Esophagus muscularis mucosa (tissue), 4 donors: ENCODE data around the gene BORCS5.

Experiments
- EP300 ChIP-seq: sonication (generic); formaldehyde crosslinking; IDR thresholded peaks from one replicate; pipeline ENCODE4 v1.6.1; 2017; ENCODE audit warnings: antibody characterized with exemption
- POLR2A ChIP-seq: fragments of 450-650 bp; IDR thresholded peaks from one replicate; pipeline ENCODE4 v1.6.1; 2017; ENCODE audit warnings: antibody characterized with exemption, moderate library complexity, mild to moderate bottlenecking, low read depth
- POLR2AphosphoS5 ChIP-seq, 2 donors: sonication (generic); formaldehyde crosslinking; IDR thresholded peaks; one replicate each; pipeline ENCODE4 v1.6.1; 2017; ENCODE audit warnings: antibody characterized with exemption in 2 of 2
- TF ChIP-seq, protein P1 (sequence below), 3 experiments: fragments of 200-600 bp in 2 of 3; fragments of 450-650 bp in 1 of 3; sonication (generic) in 2 of 3; IDR thresholded peaks; one replicate each; pipeline ENCODE4 v1.5.1; 2017 to 2019; ENCODE audit warnings: antibody characterized with exemption in 3 of 3, mild to moderate bottlenecking in 2 of 3, moderate library complexity in 1 of 3

- TF ChIP-seq, protein P1, sequence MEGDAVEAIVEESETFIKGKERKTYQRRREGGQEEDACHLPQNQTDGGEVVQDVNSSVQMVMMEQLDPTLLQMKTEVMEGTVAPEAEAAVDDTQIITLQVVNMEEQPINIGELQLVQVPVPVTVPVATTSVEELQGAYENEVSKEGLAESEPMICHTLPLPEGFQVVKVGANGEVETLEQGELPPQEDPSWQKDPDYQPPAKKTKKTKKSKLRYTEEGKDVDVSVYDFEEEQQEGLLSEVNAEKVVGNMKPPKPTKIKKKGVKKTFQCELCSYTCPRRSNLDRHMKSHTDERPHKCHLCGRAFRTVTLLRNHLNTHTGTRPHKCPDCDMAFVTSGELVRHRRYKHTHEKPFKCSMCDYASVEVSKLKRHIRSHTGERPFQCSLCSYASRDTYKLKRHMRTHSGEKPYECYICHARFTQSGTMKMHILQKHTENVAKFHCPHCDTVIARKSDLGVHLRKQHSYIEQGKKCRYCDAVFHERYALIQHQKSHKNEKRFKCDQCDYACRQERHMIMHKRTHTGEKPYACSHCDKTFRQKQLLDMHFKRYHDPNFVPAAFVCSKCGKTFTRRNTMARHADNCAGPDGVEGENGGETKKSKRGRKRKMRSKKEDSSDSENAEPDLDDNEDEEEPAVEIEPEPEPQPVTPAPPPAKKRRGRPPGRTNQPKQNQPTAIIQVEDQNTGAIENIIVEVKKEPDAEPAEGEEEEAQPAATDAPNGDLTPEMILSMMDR (IDR thresholded peaks at IDR 0.05) = no peak
- TF ChIP-seq POLR2A (no peak), POLR2AphosphoS5 (IDR thresholded peaks at IDR 0.05) (no peak), EP300 (no peak)
Measured at GRCh38 chr12:12356467-12356895, 397 bp upstream of the BORCS5 start.
